Measurements from ENCODE around the gene MXD4.
"Not testable (repeated sequence)": the region's sequence is repeated elsewhere in the genome, so short reads cannot be mapped to it uniquely, and the experiment has no call there.

The MXD4 gene

DNA sequence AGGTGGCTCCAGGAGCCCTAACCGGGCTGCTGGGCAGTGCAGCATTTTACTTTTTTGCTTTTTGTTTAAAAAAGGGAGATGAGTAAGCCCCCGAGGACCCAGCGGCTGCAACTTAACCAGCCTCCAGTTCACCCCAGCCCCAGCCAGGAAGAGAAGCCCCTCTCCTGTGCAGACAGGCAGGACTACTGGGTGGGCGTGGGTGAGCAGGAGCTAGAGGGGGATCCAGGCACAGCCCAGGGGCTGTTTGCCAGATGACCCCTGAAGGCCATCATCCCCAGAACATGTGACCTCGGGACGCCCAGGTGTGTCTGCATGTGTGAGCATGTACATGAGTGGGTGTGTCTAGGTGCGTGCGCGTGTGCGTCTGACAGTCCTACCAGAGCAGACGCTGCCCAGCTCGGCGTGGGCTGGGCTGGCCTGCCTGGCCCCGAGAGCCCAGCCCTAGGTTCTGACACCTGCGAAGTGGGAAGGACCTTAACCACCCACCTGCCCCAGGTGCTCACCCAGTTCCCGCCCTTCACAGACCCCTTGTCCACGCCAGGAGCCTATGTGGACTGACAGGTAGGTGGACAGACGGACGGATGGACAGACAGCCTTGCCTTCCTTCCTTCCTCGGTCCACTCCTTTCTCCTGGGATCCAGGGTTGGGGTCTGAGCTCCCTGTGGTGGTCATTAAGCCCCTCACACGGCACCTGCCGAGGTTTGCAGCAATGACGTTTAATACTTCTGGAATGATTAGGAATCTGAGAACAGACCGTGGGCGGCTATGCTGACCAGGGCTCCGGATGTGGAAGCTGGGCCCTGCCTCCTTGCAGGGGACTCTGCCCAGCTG lies 12.2 kb downstream of the MXD4 start:
- peak; percentile 1 for DNase-seq

DNA sequence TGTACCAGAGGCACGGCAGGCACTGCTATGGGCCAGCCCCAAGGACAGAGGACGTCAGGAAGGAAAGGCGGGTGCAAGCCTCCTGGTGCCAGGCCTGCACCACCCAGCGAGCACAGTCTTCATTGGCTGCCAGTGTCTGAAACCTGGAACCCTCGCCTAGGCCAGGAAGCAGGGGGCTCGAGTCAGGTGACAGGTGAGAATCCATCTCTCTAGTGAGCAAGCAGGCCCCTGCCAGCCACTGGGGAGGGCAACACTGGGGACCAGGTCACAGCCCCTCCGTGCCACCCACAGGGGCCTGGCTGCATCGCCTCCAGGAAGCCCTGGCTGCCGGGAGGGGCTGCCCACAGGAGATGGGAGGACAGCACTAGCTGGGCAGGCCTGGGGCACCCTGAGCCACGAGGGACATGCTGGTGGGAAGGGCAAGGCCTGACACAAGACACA lies 13.1 kb downstream of the MXD4 start:
- DNase-seq: no peak

DNA sequence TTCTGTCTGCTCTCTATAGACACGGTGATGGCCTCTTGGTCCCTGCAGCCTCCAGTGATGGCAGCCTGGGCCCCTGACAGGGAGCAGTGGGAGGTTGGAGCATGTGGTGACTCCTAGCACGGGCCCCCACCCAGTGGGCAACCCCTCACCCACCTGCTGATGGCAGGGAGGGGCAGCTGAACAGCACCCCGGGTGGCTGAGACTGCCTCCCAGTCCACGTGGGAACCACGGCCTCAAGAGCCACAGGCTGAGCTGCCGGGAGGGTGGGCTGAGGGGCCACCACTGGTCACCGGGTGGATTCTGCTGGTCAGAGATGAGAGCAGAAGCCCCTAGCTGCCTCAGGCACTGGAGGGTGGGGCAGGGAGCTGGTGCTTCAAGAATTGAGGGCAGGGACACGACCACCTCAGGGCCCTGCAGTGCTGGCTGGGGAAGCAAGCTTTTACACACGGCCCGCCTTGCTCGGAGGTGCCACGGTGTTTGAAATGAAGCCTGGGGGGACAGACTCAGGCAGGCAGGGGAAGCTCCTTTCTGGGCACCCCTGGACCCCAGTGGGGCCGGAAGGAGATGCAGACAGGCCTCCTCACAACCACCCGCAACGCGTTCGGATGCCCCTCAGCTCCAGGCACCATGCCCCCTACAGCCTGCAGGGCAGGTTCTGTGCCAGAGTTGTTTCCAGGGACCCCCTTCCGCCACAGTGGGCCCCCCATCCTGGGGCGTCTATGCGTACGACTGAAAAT lies 13.7 kb downstream of the MXD4 start:
- DNase-seq: no peak

DNA sequence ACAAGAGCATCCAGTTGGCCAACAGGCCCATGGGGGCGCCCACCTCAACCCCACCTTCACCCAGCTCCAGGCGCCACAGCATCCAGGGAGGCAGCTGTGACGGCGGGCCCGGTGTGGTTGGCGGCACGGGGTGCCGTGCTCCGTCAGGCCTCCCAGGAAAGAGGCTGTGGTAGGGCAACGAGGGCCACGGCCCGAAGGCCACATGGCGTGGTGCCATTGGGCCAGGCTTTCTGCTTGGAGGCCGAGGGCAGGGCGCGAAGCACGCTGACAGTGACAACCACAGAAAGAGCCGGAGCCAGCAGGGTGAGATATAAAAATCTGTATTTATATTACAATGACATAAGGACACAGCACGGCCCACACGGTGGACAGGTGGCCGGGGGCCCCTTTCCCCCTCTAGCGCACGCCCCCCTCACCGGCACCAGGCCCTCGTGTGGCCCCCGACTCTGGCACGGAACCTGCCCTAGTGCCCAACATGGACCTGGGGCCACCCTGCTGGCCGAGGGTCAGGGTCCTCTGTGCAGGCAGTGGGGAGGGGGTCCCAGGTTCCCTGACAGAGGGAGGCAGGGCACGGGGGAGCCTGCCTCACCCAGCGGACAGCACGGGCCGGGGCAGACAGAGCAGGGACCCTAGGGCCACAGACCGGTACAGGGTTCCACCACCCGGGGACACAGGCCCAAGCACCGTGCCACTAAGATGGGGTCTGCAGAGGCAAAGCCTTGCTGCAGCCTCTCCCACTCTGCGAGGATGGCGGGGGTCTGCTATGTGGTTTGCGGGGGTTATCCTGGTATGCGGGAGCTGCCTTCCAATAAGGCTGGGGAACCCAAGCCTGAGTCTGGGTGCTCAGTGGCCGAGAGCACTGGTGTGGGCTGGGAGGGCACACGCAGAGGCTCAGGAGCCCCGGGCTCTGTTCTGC lies 14.5 kb downstream of the MXD4 start:
- DNase-seq: no peak

DNA sequence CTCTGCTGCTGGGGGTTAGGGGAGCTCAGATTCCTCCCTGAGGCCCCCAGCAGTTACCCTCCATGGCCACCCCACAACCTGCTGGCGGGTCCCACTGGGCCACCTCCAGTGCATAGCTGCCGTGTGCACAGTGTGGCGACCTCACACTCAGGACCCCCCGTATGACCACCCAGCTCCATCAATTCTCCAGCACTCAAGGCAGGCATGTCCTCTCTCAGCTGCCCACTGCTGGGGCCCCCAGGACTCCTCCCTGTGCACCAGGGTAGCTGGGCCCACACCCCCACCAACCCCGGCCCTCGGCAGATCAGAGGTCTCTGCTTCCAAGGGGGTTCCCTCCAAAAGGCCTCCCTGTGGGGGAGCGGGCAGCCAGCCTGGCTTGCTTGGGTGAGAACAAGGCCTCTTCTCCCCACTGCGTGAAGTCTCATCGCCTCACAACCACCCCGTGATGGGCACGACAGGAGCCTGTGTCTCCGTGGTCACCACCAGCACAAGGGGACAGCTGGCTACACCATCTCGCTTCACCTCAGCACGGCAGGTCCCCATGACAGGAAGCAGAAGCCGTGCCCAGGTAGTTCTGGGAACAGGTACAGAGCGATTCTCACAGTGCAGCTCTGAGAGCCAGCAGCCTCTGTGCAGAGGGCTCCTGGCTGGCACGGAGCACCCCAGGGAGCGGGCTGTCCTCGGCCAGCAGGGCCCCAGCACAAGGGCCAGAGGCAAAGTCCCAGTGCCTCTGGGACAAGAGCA lies 15.4 kb downstream of the MXD4 start:
- no peak for DNase-seq

DNA sequence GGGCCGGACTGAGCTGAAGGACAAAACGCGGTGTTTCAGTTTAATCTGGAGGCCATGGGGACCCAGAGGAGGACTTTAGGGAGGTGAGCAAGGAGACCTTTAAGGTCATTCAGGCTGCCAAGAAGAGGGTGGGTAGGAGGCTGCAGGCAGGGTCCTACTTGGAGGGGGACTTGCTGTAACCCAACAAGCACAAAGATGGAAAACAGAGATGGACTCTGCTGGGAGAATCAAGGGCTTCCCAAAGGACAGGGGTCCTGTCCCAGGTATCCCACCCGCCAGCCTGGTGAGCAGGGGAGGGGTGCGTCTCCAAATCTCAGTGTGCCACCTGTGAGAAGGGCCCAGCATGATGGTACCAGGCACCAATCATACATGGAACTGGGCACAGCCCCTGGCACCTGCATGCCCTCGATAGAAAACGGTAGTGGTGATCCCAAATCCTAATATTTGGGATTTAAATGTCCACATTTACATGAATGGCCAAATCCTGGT lies 16.1 kb downstream of the MXD4 start:
- no peak for DNase-seq

DNA sequence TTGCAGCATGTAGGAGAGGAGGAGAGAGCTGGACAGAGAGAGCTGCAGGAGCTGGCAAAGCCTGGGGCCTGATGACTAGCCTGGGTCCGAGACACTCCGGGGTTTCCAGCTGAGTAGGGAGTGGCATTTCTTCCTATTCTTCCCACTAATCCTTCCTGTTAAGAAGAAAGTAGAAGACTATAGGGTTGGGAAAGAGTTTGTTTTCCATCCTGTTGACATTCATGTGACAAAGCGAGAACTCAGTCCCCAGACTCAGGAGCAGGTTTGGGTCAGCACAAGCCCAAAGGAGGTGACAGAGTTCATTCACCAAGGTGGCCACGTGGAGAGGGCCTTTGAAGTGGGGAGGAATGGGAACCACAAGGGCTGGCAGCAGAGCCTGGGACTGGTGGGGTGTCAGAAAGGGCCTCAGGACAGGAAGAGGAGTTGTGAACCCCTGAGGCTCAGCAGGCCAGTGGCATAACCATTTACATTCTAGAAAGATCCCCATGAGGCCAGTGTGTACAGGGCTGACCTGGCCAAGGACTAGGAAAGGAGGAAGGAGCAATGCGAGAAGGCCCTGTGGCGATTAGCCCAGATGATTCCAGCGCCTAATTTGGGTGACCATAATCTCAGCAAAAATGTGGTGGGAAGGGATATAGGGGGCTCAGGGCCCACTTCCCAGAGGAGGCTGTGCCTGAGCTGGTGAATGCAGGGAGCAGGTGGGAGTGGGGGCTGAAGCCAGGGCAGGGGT lies 16.7 kb downstream of the MXD4 start:
- no peak for DNase-seq

DNA sequence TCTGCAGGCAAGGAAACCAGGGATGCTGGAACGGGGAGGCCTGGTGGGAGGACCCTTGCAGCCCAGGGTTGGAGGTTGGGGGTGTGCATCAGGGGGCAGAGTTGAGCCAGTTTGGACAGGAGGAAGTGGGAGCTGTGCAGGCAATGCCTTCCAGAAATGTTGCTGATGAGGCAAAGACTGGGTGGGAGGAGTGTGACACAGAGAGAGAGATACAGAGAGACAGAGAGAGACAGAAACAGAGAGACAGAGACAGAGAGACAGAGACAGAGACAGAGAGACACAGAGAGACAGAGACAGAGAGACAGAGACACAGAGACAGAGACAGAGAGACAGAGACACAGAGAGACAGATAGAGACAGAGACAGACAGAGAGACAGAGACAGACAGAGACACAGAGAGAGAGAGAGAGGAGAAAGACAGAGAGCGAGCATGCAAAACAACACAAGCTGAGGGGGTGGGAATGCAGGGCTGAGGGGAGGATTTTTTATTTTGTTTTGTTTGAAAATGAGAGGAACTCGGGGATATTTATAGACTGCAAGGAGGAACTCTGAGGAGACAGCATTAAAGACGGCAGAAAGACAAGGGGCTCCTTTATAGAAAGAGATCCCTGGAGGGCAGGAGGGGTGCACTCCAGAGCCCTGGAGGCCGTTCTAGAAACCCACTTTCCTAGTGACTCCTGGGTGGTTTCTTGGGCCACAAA lies 18.1 kb downstream of the MXD4 start:
- no peak for DNase-seq

DNA sequence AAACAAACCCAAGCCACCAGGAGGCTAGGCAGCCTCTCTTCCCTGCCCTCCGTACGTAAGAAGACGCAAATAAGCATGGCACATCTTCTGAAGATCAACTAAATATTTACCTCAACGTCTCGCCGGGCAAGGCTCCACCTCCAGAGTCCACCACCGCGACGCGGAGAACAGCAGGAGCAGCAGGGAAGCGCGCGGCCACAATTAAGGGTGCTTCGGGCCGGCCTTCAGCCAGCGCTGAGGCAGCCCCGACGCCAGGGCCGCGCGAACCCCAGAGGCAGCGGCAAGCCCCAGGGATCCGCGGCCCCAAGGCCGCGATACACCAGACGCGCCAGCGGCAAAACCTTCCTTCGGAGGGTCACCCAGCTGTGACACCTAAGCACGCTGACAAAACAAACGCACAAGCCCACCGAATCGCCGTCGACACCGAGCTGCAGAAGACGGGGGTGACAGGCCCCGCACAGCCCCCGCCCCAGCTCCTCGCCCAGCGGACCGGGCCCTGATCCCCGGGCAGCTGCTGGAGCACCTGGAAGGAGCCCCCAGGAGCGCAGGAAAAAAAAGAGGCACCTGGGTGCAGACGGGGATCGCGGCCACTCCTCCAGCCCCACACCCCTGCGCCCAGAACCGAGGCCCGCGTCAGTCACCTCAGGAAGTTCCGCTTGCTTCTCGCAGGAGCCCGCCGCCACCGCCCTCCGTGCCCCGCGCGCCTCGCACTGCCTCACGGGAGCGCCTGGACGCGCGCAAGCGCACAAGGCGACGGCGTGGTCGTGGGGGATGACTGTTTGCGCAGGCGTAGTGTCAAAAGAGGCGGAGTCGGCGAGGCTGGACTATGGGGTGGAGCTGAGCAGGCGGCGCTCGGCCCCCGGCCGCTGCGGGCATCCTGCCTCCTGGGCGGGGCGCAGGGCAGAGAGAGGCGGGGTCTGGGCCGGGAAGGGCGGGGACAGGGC lies 20.2 kb downstream of the MXD4 start, which contains the start of the genes HAUS3 and POLN:
TSS of gene HAUS3 (minus strand) at position 712 of the 944 bp plus-strand sequence. CDS start 1,175 bp downstream, outside the sequence.
TSS of gene POLN (minus strand) at position 712 of the 944 bp plus-strand sequence. CDS start 12,890 bp downstream, outside the sequence.
- peak; percentile 99 for DNase-seq

DNA sequence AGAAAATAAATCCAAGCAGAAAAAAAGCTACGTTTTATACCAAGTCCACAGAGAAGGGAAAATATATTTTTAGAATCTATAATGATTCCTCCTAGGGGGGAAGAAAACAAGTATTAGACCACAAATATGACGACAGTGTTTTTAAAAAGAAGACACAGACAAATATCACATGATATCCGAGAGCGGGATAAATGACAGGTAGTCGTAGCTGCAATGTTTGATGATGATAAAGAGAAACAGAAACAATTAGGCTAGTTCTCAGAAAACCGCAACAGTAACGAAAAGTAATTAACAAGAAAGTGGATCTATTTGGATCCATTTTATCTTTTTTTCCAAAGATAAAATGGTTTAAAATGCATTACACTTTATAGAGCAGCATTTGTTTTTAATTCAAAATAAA lies 20.9 kb downstream of the MXD4 start:
- no peak for DNase-seq

DNA sequence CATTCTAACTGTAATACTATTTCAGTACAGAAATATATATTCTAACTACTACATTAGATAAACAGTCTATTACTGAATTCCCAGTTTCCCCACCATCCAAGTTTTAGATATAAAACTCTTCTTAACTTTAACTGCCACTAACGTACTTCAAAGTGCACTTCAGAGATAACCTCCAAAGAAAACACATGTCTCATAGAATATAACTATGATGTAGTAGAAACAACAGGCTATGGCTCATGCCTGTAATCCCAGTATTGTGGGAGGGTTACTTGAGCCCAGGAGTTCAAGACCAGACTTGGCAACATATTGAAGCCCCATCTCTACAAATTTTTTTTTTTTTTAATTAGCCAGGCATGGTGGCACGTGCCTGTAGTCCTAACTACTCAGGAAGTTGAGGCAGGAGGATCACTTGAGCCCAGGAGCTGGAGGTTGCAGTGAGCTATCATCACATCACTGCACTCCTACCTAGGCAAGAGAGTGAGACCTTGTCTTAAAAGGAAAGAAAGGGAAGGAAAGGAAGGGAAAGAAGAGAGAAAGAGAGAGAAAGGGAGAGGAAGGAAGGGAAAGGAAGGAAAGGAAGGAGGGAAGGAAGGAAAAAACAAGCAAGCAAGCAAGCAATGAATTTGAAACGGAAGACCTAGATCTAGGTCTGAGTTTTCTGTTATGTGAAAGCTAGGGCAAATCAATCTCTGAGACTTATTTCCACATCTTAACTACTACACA lies 24.8 kb downstream of the MXD4 start:
- no peak for DNase-seq

DNA sequence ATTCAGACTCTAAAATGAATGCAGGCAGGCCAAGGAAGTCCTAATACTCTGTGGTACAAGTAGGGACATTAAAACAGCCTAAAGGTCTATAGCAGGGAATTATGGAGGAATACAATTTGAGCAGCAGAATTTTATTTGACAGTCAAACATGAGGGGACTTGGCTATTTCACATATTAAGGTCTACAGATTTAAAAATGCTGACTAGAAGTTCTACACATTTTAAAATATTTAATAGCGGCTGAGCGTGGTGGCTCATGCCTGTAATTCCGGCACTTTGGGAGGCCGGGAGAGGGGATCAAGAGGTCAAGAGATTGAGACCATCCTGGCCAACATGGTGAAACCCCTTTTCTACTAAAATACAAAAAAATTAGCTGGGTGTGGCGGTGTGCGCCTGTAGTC lies 30.8 kb downstream of the MXD4 start:
- DNase-seq: no peak

DNA sequence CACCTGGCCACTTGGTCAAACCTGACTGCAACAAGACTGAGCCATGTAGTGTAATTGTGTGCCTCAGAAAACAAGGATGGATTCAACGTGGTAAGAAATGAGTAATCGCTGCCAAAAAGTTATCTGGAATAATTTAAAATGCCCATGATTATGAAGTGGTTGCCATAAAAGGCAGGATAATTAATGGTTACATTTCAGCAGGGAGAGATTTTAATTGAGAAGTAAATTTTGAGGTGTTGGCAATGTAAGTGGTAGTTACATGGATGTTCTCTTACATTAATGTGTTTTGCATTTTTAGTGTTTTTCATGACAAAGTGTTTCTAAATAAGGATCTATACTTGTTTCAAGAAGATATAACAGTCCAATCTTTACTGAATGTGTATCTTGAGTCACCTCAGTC lies 35.6 kb downstream of the MXD4 start:
- DNase-seq: no peak

DNA sequence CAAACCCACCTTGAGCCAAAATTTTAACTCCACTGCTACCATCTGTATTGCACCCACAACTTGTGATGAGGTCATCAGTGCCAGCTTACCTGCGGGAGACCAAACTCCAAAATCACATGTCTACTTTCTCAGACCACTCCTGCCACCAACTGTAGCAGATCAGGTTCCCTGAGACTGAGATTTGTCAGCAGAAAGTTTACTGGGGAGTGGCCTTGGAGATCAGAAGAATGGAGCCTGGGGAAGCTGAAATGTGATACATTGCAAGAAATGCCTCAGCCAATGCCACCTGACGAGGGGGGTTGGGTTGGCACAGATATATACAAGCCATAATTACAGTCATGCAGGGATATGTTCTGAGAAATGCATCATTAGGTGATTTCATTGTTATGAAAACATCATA lies 39.1 kb downstream of the MXD4 start:
- no peak for DNase-seq

DNA sequence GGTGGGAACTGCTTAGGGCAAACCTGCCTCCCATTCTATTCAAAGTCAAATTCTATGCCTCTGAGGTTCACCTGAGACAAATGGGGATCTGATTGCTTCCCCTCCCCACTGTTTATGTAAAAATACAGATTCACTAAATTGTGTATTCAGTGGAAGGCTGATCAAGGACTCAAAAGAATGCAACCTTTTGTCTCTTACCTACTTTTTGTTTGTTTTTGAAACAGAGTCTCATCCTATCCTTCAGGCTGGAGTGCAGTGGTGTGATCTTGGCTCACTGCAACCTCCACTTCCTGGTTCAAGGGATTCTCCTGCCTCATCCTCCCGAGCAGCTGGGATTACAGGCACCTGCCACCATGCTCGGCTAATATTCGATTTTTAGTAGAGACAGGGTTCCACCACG lies 40.5 kb downstream of the MXD4 start:
- not testable (repeated sequence) for DNase-seq

DNA sequence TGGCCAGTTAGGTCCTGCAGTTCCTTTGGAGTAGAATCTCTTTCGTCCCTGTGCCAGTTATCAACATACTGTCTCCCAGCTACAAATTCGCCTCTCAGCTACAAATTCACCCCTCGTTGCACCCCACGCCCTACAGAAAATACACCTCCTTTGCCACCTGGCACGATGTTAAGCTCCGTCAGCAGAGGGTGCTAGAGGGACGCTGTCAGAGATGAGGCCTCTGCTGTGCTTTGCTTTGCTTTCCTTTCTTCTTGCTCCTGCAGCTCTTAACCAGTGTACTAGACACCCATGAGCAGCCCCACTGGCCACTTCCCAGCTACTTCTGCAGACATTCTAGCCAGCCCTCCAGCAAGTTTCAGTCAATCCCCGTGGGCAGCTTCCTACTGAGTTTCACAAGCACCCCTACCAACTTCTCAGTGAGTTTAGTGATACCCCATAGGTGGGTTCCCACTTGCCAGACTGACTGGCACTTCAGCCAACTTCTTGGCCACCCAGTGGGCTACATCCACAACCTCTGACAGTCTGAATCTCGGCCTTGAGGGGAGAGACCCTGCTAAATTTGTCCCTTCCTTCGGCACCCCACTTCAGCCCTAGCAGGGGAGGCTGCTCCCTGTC lies 41.8 kb downstream of the MXD4 start:
- peak; percentile 82 for DNase-seq

DNA sequence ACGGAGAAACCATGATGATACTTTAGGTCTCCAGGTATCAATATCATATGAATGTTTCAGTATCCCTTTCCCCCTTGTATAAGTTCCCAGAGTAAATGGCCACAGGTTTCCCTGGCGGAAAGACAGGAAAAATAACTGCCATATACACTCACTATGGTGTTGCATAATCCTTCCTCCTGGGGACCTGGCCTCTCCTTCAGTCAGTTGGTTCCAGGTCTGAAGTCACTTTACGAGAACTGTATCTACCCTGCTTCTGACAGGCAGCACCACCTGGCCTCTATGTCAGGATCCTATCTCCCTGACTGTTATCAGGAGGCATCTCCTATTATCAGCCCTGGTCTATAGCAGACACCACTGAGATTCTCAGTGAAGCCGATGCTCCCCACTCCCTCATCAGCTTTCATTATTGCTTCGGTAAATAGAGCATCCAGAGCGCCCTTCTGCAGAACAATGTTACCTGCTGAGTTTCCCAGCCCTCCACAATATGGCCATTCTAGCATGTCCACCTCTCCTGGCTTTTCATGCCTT lies 42.6 kb downstream of the MXD4 start:
- no peak for DNase-seq

DNA sequence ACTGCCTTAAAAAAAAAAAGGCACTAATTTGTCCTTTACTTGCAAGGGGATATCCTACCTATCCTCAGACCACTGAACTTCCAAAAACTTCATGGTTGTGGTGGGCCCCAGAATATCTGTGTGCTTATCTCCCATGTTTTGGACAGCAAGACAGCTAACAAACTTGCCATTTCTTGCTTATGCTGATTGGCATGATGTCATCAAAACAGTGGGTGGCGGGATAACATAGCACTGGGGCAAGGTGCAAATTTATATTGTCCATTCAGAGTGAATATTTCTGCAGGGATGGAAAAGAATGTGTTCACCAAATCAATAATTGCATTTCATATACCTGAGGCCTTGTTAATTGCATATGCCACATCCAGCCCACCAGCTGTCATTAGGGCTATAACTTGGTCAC lies 43.5 kb downstream of the MXD4 start:
- DNase-seq: no peak

Measured in activated naive CD4-positive, alpha-beta T cell treated with Interleukin-2 at 50 U/mL for 16 hours (primary cell).